GM18909 (cell line): ENCODE measurements around the gene FOXL2.

Source experiments
- ATAC-seq: cut with Tn5 transposase; IDR thresholded peaks from one replicate; pipeline ENCODE4 v1.9.1; 2021; ENCODE audit warnings: mild to moderate bottlenecking; ENCODE audit not compliant: unreplicated experiment, poor library complexity

Gene FOXL2

DNA sequence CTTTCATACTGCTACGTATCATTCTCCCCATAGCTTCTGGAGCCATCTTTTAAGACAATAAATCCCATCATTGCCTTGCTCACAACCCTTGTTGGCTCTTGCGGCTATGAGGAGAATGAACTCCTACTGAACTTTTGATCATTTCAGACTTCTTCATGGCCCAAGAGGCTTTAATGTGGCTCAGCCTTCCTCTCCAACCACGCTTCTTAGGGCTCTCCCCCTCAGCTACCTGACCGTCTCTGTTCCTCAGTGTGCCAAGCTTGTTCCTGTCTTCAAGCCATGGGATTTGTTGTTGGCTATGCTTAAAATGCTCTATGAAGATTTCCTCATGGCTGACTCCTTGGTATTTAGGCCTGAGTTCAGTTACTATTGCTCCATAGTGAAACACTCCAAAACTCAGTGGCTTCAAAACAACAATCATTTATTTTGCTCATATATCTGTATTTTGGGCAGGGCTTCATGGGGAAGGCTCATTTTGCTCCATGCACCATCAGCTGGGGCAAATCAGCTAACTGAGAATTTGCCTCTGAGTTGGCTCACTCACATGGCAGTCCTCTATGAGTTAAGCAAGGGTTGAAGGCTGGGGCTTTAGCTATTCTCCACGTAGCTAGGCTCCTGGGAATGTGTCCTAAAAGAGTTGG lies 47.5 kb downstream of the FOXL2 start:
- no peak for ATAC-seq

DNA sequence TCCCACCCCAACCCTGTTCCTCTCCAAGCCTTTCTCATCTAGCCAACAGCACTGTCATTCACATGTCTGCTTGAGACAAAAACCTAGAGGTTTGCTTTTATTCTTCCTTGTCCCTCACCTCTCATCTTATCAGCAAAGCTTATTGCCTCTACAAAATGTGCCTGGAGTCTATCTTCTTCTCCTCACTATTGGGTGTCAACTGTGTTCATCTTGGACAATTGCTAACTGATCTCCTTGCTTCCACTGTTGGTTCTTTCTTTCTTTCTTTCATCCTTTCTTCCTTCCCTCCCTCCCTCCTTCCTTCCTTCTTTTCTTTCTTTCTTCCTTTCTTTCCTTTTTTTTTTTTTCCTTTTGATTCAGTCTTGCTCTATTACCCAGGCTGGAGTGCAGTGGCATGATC lies 48.2 kb downstream of the FOXL2 start:
- ATAC-seq, result no peak

DNA sequence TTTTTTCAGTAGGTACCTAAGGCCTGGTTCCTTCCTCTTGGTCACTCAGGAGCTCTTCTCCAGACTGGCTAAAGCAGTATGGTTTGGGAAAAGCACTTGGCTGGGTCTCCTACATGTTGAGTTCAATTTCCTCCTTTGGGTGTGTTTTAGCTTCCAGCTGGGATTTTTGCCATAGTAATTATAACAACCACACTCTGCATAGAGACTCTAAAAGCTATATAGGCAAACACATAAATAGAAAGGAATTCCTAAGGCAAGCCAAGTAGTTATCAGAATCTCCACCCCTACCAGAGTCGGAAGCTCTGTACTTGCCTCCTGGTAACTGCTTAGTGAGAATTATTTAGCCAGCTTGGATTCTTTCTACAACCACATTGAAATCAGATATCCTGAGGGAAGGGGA lies 48.6 kb downstream of the FOXL2 start:
- ATAC-seq, result no peak
